Stimulated activated naive CD8-positive, alpha-beta T cell treated with anti-CD3 and anti-CD28 coated beads, Interleukin-15, Interleukin-2, amounts not matched to agents 100 ng/mL and 50 ng/mL, for 24 hours (primary cell): ENCODE results near the gene KCNJ14.

Source experiments
- H3K27ac Mint-ChIP-seq: one replicate; pipeline ENCODE4 v1.8.0; 2021; ENCODE audit warnings: mild to moderate bottlenecking, mixed read lengths
- H3K27me3 Mint-ChIP-seq: one replicate; pipeline ENCODE4 v1.8.0; 2021; ENCODE audit warnings: mixed read lengths
- H3K36me3 Mint-ChIP-seq: one replicate; pipeline ENCODE4 v1.8.0; 2021; ENCODE audit warnings: low read depth, mixed read lengths
- H3K4me1 Mint-ChIP-seq: one replicate; pipeline ENCODE4 v1.8.0; 2021; ENCODE audit warnings: low read depth, mixed read lengths
- H3K4me3 Mint-ChIP-seq: one replicate; pipeline ENCODE4 v1.8.0; 2021; ENCODE audit warnings: mild to moderate bottlenecking, mixed read lengths
- H3K9me3 Mint-ChIP-seq: one replicate; pipeline ENCODE4 v1.8.0; 2021; ENCODE audit warnings: mixed read lengths

KCNJ14 gene

GRCh38 chr19:48473161-48473966 lies 18.0 kb downstream of the KCNJ14 start:
- Mint-ChIP-seq H3K27ac (no peak overlapping the region), H3K9me3 (no peaks in the 10 kb centered on the region), H3K36me3 (peaks cover 12% of the 10 kb centered on the region), H3K27me3 (no peaks in the 10 kb centered on the region), H3K4me3 (no peak overlapping the region), H3K4me1 (peaks cover 18% of the 10 kb centered on the region)

DNA sequence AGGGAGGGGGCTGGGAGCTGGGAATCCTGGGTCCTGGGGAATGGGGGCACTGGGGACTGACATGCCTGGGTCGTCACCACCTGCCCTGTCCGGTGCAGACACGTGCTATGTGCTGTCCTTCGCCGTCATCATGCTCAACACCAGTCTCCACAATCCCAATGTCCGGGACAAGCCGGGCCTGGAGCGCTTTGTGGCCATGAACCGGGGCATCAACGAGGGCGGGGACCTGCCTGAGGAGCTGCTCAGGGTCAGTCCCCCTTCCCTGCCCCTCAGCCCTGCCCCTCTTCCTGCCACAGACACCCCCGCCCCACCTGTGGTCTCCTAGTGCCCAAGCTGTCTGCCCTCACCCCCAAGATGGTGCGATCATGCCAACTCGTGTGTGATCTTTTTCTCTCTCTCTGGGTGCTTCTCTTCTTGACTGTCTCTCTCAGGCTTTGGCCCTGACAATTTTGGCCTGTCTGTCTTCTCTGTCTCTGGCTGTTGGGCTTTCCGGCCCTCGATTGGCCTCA lies 18.8 kb downstream of the KCNJ14 start:
- no peak overlapping the region for H3K27ac Mint-ChIP-seq
- no peaks in the 10 kb centered on the region for H3K27me3 Mint-ChIP-seq
- H3K4me3 Mint-ChIP-seq: no peak overlapping the region
- peaks cover 10% of the 10 kb centered on the region for H3K4me1 Mint-ChIP-seq
- H3K36me3 Mint-ChIP-seq: peaks cover 12% of the 10 kb centered on the region
- no peaks in the 10 kb centered on the region for H3K9me3 Mint-ChIP-seq

GRCh38 chr19:48475369-48476068 lies 20.1 kb downstream of the KCNJ14 start:
- no peak overlapping the region for H3K4me3 Mint-ChIP-seq
- peaks cover 17% of the 10 kb centered on the region for H3K36me3 Mint-ChIP-seq
- H3K27ac Mint-ChIP-seq: peak overlapping the region; percentile 70
- no peaks in the 10 kb centered on the region for H3K27me3 Mint-ChIP-seq
- peaks cover 9% of the 10 kb centered on the region for H3K4me1 Mint-ChIP-seq
- H3K9me3 Mint-ChIP-seq: no peaks in the 10 kb centered on the region

GRCh38 chr19:48476176-48476575 lies 20.8 kb downstream of the KCNJ14 start:
- Mint-ChIP-seq H3K27me3 (no peaks in the 10 kb centered on the region), H3K36me3 (peaks cover 13% of the 10 kb centered on the region), H3K4me3 (no peak overlapping the region), H3K9me3 (no peaks in the 10 kb centered on the region), H3K27ac (no peak overlapping the region), H3K4me1 (peaks cover 11% of the 10 kb centered on the region)

GRCh38 chr19:48477067-48477685 lies 21.8 kb downstream of the KCNJ14 start:
- Mint-ChIP-seq H3K4me1 (peaks cover 20% of the 10 kb centered on the region), H3K27me3 (no peaks in the 10 kb centered on the region), H3K9me3 (no peaks in the 10 kb centered on the region), H3K36me3 (peaks cover 8% of the 10 kb centered on the region), H3K27ac (no peak overlapping the region), H3K4me3 (no peak overlapping the region)

- H3K27me3 Mint-ChIP-seq: no peaks in the 10 kb centered on the region
- peaks cover 21% of the 10 kb centered on the region for H3K4me1 Mint-ChIP-seq
- no peak overlapping the region for H3K27ac Mint-ChIP-seq
- H3K4me3 Mint-ChIP-seq: no peak overlapping the region
- H3K36me3 Mint-ChIP-seq: peaks cover 8% of the 10 kb centered on the region
- no peaks in the 10 kb centered on the region for H3K9me3 Mint-ChIP-seq
Measured at GRCh38 chr19:48477698-48478338, 22.4 kb downstream of the KCNJ14 start.

- Mint-ChIP-seq H3K4me1 (peaks cover 21% of the 10 kb centered on the region), H3K27ac (no peak overlapping the region), H3K9me3 (no peaks in the 10 kb centered on the region)
Measured at GRCh38 chr19:48478339-48479256, 23.2 kb downstream of the KCNJ14 start.

DNA sequence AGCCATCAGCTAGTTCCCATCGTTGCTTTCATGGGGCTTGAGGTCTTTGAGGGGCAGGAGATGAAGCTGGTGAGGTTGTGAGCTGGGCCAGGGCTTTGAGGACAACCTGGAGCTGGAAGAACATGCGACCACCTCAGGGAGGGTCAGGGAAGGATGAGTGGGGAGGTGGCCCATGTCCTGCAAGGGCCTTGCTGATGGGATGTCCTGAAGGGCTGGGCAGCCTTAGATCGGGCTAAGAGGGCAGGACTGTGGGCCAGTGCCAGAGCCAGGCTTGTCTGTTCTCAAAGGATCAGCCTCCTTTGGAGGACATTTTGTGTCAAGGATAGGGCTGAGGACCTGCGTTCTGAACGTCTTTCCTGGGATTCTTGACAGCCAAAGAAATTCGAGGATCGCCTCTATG lies 24.3 kb downstream of the KCNJ14 start:
- Mint-ChIP-seq H3K4me1 (peaks cover 21% of the 10 kb centered on the region), H3K27ac (no peak overlapping the region), H3K36me3 (peaks cover 5% of the 10 kb centered on the region), H3K27me3 (no peaks in the 10 kb centered on the region), H3K4me3 (peak overlapping the region; percentile 78), H3K9me3 (no peaks in the 10 kb centered on the region)

More at GRCh38 chr19:48478339-48479256, 23.2 kb downstream of the KCNJ14 start:
- H3K27me3 Mint-ChIP-seq: no peaks in the 10 kb centered on the region
- H3K4me3 Mint-ChIP-seq: no peak overlapping the region
- peaks cover 8% of the 10 kb centered on the region for H3K36me3 Mint-ChIP-seq

- Mint-ChIP-seq H3K36me3 (peaks cover 5% of the 10 kb centered on the region), H3K4me3 (peak overlapping the region; percentile 78), H3K9me3 (no peaks in the 10 kb centered on the region)
Measured at GRCh38 chr19:48480183-48480557, 24.8 kb downstream of the KCNJ14 start.

DNA sequence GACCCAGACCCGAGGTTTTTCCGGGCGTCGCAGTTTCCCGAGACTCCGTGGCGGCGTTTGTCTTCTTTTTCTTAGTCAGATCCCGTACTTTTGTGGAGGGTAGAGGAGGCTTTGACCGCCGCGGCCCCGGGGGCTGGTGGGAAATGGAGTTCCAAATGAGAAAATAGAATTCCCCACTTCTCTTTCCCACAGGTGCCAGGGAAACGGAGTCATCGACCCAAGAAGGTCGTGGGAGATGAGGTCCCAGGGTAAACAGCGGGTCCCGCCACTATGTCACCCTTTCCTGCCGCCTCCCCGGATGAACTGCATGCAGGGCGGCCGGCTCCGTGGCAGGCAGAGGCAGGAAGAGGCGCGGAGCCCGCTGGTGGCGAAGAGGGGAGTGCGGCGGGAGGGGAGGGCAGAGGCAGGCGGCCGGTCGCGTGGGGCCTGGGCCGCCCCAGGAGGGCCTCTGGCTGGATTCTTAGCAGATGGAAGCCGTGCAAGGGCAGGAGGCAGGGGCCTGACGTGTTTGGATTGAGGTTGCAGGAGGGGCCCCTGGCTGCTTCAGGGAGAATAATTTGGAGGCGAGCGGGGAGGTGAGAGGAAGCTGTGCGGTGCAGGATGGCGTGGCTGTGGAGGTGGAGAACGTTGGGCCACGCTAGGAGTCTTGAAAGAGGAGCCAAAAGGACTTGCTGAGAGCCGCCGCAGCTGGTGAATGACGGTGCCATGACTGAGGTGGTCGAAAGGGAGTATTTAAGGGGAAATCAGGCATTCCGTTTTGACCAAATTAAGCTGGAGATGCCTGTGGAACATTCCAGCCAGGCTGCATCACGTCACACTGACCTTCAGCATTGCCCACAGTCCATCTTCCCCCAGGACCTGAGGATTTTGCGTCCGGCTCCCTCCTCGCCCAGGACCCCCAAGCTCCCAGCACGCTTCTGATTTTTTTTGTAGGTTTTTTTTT lies 25.5 kb downstream of the KCNJ14 start:
- Mint-ChIP-seq H3K36me3 (peaks cover 5% of the 10 kb centered on the region), H3K27me3 (no peaks in the 10 kb centered on the region), H3K27ac (peak overlapping the region; percentile 92), H3K9me3 (no peaks in the 10 kb centered on the region), H3K4me3 (peak overlapping the region; percentile 78), H3K4me1 (peaks cover 21% of the 10 kb centered on the region)

More at GRCh38 chr19:48480183-48480557, 24.8 kb downstream of the KCNJ14 start:
- H3K27ac Mint-ChIP-seq: peak overlapping the region; percentile 92
- peaks cover 21% of the 10 kb centered on the region for H3K4me1 Mint-ChIP-seq
- no peaks in the 10 kb centered on the region for H3K27me3 Mint-ChIP-seq

DNA sequence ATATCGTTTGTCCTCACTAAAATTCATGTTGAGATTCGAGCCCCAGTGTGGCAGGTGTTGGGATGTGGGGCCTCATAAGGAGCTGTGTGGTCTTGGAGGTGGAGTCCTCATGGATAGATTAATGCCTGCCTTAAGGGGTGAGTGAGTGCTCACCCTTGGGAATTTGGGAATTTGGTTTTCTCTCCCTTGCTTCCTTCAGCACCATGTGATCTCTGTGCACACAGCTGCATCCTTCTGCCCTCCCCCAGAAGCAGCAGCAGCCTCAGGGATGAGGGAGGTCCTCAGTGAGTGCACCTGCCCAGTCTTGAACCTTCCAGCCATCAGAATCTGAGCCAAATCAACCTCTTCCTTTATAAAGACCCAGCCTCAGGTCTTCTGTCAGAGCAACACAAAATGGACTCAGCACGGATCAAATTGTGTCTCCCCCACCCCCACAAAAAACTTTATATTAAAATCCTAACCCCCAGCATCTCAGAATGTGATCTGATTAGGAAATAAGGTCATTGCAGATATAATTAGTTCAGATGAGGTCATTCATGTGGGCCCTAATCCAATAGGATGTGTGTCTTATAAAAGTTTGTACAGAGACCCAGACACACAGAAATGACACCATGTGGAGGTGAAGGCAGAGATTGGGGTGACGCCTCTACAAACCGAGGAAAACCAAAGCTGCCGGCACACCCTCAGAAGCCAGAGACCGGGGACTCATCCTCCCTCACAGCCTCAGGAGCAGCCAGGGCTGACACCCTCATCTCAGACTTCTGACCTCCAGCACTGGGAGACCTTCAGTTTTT lies 26.7 kb downstream of the KCNJ14 start:
- H3K4me3 Mint-ChIP-seq: no peak overlapping the region
- H3K36me3 Mint-ChIP-seq: peaks cover 5% of the 10 kb centered on the region
- no peaks in the 10 kb centered on the region for H3K27me3 Mint-ChIP-seq
- peak overlapping the region; percentile 65 for H3K27ac Mint-ChIP-seq
- H3K4me1 Mint-ChIP-seq: peaks cover 21% of the 10 kb centered on the region
- H3K9me3 Mint-ChIP-seq: no peaks in the 10 kb centered on the region

DNA sequence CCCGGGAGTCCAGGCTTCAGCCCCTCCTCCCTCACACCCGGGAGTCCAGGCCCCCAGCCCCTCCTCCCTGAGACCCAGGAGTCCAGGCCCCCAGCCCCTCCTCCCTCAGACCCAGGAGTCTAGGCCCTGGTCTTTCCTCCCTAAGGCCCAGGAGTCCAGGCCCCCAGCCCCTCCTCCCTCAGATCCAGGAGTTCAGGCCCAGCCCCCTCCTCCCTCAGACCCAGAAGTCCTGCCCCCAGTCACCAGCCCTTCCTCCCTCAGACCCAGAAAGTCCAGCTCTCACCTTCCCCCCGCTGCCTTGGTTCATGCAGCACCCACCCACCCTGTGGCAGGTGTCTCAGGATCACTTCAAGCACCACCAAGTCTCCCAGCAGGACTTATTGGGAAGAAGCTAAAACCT lies 27.9 kb downstream of the KCNJ14 start:
- Mint-ChIP-seq H3K4me3 (no peak overlapping the region), H3K36me3 (peaks cover 5% of the 10 kb centered on the region), H3K9me3 (no peaks in the 10 kb centered on the region), H3K4me1 (peaks cover 21% of the 10 kb centered on the region), H3K27me3 (no peaks in the 10 kb centered on the region), H3K27ac (no peak overlapping the region)
